HG03103 (cell line): ENCODE data around the gene SCAMP2.
"Not testable (repeated sequence)": the region's sequence is repeated elsewhere in the genome, so short reads cannot be mapped to it uniquely, and the experiment has no call there.

ENCODE experiments used
- ATAC-seq: cut with Tn5 transposase; IDR thresholded peaks from one replicate; pipeline ENCODE4 v1.9.1; 2021; ENCODE audit warnings: low read depth; ENCODE audit not compliant: unreplicated experiment

SCAMP2 gene

DNA sequence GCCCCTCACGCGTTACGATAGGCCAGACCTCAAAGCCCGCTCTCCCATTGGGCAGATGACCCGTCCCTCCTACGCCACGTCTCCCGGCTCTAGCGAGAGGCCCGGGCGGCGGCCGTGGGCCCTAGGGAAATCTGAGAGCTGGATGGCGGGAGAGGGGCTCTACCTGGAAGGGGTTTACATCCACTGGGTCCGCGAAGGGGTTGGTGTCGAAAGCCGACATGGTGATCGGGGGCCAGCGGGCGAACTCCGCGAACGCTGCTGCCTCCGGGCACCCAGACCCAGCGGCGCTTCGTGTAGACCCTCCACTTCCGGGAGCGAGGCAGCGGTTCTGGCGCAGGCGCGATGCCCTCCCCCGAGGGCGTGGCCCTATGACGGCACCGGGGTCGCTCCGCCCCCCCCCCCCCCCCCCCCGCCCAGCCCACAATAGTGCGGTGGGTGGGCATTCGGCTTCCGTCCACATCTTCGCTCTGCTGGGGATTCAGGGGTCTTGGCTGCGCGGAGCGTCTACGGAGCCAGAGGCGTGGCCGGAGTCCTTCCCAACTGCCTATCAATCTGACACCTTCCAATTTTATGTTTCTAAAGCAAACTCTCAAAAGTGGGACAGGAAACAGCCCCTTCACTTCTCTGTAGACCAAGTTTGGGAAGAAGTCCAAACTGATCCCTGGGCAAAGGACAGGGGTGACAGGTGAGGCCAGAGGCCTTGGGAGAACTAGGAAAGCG is at the start of gene SCAMP2:
SCAMP2 (minus strand) TSS at position 330 of the 720 bp plus-strand sequence; CDS start at position 220, 110 bp downstream.
- peak; percentile 63 for ATAC-seq

GRCh38 chr15:74920456-74920855 is 47.3 kb upstream of the SCAMP2 start:
- no peak for ATAC-seq

DNA sequence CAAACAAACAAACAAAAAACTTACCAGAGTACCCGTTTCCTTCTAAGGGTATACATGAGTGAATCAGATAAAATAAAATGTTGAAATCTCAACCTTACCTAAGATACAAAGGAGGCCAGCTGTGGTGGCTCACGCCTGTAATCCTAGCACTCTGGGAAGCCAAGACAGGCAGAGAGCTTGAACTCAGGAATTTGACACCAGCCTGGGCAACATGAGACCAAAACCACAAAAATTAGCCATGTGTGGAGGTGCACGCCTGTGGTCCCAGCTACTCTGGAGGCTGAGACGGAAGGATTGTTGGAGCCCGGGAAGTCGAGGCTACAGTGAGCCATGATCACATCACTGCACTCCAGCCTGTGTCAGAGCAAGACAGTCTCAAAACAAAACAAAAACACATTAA is 44.5 kb upstream of the SCAMP2 start:
- no peak for ATAC-seq

- ATAC-seq: not testable (repeated sequence)
These were observed 40.6 kb upstream of the SCAMP2 start for GRCh38 chr15:74913799-74914198.

DNA sequence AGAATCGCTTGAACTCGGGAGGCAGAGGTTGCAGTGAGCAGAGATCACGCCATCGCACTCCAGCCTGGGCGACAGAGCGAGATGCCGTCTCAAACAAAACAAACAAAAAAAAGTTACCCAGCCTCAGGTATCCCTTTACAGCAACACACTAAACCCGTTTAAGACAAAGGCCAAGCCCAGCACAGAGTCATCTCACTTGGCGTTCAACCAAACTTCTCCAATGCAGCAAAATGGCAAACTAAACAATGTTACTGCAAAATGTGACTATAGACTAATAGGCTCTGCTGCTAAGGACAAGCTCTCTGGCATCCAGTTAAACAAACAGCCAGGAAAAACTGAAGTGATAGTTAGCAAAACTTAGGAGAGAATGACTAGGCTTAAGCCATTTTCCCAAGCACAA is 39.9 kb upstream of the SCAMP2 start:
- no peak for ATAC-seq

DNA sequence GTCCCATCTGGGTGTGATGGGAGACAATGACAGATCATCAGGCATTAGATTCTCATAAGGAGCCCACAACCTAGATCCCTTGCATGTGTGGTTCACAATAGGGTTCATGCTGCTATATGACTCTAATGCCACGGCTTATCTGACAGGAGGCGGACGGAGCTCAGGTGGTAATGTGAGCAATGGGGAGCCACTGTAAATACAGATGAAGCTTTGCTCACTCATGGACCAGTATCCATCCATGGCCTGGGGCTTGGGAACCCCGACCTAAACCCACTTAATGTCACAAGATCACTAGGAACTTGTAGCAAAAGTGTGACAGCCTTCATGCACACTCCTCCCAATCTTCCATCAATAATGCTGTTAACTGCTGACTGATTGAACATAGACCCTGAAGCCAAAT is 35.5 kb upstream of the SCAMP2 start:
- ATAC-seq: no peak

- ATAC-seq: no peak
These were observed 34.2 kb upstream of the SCAMP2 start for GRCh38 chr15:74907163-74907870.

GRCh38 chr15:74906450-74907162 is 33.4 kb upstream of the SCAMP2 start, which contains the start of gene FAM219B:
Gene FAM219B (minus strand): TSS chr15:74906851. CDS start chr15:74906800, 51 bp downstream.
- peak; percentile 77 for ATAC-seq

DNA sequence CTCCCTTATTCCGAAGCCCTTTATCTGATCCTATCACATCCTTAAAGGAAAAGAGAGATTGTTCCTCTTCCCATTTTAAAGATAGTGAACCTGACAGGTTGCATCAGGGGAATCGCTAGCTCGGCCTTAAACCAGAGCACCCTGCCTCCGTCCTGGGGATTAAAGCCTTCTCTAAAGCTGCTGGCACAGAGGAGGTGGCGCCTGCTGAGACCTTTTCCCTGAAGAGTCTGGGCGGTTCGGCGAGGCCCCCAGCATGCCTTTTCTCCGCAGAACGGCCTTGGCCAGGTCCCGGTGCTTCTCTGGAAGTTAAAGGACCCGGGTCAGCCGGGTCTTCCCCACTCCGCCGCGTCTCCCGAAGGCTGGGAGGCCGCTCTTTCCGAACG is 32.9 kb upstream of the SCAMP2 start:
- ATAC-seq: no peak

DNA sequence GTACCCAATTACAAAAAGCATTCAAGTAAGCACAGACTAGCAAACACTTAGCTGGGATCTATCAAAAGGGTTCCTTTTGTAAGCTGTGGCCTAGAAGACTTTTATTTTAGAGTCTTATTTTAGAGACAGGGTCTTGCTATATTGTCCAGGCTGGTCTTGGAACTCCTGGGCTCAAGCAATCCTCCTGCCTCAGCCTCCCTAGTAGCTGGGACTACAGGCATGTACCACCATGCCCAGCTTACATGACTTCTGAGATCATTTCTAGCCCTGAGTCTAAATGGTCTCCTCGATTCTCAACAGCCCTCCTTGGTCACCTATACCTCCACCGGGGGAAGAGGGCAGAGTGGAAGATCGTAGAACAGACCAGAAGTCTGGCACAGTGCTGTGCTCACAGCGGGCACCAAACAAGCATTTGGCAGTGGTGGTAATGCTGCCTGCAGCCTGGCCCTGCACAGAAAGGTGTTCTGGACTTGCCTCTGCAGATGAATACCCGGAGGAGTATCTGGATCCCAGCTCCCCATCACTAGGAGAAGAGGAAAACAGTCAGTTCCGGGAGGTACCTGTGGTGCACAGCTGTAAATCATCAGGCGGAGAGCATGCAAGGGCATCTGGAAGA is 31.1 kb upstream of the SCAMP2 start:
- no peak for ATAC-seq

DNA sequence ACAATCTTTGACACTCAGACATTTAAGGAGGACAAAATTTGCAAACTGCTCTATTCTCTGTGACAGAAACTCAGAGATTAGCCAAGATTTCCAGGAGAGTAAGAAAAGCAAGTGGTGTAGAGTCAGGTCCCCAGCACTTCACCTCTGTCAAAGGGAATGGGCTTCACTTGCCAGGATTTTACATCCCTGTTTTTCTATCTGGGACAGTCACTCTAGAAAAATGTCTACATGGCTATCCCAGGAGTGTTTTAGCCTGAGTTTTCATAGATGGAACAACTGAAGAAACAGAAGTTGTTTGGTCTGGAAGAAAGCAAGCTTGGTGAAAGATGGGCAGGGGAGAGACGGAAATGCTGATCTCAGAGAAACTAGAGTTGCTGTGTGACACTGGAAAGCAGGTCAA is 30.5 kb upstream of the SCAMP2 start:
- ATAC-seq: no peak

- ATAC-seq: no peak
These were observed 29.3 kb upstream of the SCAMP2 start for GRCh38 chr15:74902295-74903075.

DNA sequence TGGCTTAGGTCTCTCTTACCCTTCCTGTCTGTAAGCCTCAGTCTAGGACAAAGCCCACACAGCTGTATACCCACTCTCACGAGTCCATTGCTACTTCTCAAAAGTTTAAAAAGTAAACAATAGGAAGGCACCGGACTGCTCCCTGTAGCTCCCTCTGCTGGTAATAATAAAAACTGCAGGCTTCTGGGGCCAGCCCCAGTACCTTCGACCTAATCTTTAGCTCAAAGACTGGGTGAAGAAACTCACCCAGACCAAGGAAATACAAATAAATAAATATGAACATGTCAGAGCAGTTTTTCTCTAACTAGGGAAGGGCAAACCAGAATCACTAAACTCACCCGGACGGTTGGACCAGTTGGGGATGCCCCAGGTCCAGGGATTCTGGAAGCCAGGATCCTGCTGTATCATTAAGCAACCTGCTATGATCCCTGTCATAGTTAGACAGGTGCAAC is 28.5 kb upstream of the SCAMP2 start:
- ATAC-seq: no peak

- no peak for ATAC-seq
These were observed 24.1 kb upstream of the SCAMP2 start for GRCh38 chr15:74897300-74897701.

DNA sequence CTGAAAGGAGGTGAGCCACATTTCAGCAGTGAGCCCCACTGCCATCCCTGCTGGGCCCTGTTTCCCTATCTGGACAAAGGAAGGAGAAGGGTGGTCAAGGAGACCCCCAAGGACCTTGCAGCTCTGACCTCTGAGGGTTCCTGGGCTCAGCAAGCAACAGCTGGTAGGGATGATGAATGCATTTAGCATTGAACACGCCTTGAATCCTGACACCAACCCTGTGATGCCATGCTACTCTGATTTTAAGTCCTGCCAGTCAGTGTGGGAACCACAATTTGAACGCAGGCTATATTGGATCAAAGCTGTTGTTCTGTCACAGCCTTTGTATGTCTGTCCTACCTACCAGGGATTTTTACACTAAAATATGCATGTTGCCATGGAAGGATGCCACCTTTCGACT is 23.2 kb upstream of the SCAMP2 start:
- ATAC-seq: no peak

DNA sequence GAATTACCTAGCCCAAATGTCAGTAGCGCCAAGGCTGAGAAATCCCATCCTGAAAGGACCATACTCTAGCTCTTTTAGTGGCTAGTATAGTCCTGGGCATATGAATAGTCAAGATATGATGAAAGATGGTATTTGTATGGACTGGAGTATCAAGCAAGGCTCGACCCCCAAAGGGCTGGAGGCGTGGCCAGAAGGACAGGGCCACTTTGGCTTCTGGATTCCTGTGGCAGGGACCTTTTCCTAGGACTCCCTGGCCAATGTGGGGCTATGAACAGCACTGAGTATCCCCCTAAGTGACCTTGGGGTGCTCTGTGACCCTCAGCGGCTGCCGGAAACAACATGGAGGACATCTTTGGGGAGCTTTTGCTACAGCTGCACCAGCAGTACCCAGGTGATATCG is 22.7 kb upstream of the SCAMP2 start:
- no peak for ATAC-seq

DNA sequence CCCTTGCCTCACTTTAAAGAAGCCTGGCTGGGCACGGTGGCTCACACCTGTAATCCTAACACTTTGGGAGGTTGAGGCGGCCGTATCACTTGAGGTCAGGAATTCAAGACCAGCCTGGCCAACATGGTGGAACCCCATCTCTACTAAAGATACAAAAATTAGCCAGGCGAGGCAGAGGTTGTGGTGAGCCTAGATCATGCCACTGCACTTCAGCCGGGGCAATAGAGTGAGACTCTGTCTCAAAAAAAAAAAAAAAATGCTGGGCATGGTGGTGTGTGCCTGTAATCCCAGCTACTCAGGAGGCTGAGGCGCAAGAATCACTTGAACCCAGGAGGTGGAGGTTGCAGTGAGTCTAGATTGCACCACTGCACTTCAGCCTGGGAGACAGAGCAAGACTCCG is 21.2 kb upstream of the SCAMP2 start:
- not testable (repeated sequence) for ATAC-seq

GRCh38 chr15:74893627-74894026 is 20.5 kb upstream of the SCAMP2 start:
- no peak for ATAC-seq

DNA sequence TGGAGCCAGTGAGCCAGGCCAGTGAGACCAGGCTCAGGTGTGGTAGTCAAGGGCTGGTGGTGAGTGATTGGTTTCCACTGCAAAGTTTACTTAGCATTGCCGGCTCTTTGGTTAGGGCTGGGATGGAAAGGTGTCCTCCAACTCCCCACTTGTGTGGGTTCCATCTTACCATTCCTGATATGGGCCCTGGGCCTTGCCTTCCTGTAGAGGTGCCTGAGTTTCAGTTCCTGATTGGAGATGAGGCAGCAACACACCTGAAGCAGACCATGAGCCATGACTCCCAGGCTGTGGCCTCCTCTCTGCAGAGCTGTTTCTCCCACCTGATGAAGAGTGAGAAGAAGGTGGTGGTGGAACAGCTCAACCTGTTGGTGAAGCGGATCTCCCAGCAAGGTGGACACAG is 19.8 kb upstream of the SCAMP2 start:
- ATAC-seq: no peak

DNA sequence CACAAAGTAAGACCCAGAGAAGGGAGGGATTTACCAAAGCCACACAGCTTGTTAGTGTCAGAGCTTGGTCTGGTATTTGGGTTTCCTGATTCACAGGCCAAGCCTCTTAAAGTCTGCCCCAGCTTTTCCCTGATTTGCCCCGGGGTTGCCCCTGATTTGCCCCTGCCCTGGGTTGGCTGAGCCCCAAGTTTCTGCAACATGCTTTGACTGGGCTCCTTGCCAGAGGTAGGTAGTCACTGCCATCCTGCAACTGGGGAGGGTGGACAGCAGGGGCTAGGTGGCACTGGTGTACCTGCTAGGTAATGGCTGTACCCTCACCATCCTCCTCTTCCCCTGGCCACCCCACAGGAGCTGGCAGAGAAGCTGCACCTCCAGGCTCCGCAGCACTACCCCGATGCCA is 19.1 kb upstream of the SCAMP2 start:
- no peak for ATAC-seq
